Activated CD8-positive, alpha-beta memory T cell treated with anti-CD3 and anti-CD28 coated beads, Interleukin-2, amount 50 U/mL, for 48 hours (primary cell): ENCODE data around the gene NTN3.

Experiments
- DNase-seq: peaks from one replicate; pipeline ENCODE4 v3.0.0-alpha.2; 2020

The NTN3 gene

DNA sequence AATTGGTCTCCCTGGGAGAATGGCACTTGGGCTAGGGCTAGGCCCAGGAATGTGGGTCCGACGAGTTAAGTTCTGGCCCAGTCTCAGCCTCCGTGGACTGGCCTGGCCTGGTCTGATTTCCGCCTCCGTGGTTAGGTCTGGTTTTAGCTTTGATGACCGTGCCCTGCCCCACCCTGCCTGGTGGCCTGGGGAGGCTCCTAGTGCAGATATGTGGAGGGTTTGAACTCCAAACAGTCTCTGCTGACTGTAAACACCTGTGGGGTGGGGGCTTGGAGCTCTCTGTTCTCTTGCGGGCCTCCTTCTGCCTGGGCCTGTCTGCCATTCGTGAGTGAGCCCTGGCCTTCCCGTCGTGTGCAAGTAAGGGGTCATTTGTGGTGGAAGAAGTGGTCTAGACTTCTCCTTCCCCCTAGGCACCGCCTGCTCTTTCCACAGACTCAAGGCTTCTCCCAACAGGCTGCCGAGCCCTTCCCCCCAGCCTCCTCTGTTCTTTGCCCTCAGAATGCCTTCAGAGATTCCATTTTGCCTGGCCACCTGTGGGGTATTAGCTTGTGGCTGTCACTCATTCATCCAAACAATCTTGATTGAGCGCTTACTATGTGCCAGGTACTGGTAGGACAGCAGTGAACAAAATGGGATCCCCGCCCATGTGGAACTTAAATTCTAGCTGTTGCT, 44.2 kb downstream of the NTN3 start:
- no peak for DNase-seq

GRCh38 chr16:2516391-2517240, 45.5 kb downstream of the NTN3 start:
- no peak for DNase-seq

- DNase-seq, result no peak
Measured at GRCh38 chr16:2517954-2518605, 47.0 kb downstream of the NTN3 start.

DNA sequence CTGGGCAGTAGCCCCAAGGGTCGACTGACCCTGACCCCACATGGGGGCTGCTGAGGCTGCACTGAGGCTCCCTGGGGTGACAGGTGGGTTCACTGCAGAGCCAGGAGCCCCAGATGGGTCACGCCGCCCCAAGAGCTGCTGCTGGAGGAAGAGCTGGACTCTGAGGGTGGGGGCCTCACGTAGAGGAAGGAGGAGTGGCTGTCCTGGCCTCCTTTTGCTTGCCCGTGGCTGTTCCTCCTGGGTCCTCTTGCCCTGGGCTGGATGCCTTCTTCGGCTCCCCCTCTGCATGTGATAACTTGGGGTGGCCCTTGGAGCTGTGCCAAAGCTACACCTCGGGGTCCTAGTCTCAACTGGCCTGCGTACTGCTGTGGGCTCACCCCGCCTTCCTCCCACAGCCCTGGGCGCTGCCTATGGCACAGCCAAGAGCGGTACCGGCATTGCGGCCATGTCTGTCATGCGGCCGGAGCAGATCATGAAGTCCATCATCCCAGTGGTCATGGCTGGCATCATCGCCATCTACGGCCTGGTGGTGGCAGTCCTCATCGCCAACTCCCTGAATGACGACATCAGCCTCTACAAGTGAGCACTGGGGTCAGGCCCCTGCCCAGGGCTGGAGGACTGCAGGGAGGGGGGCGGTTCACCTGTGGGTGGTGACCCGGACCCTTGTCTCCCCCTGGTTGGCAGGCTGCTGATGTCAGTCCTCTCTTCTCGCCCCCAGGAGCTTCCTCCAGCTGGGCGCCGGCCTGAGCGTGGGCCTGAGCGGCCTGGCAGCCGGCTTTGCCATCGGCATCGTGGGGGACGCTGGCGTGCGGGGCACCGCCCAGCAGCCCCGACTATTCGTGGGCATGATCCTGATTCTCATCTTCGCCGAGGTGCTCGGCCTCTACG, 48.0 kb downstream of the NTN3 start:
- DNase-seq, result no peak

GRCh38 chr16:2519711-2520080, 48.6 kb downstream of the NTN3 start:
- DNase-seq, result no peak

DNA sequence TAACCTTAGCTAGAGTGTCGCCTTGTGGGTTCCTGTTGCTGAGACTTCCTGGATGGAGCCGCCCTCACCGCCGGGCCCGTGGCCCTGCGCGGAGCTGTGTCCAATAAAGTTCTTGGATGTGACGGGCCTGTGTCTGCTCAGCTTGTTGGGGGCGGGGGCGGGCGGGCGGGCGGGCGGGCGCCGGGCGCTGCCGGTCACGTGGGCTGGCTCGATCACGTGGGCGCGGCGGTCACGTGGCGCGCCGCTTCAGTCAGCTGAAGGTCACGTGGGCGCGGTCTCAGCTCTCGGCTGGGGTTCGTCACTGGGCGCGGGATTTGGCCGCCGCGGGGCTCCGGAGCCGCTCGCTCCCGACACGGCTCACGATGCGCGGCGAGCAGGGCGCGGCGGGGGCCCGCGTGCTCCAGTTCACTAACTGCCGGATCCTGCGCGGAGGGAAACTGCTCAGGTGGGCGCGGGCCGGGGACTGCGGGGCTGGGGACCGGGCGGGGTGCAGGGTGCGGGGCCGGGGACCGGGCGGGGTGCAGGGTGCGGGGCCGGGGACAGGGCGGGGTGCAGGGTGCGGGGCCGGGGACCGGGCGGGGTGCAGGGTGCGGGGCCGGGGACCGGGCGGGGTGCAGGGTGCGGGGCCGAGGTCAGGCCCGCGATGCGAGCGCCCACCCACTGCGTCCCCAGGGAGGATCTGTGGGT, 49.1 kb downstream of the NTN3 start, which contains the start of gene AMDHD2:
Gene AMDHD2 (plus strand): TSS at position 275 of the 687 bp plus-strand sequence. CDS start 88 bp downstream, at position 363.
- DNase-seq, result peak; percentile 96

DNA sequence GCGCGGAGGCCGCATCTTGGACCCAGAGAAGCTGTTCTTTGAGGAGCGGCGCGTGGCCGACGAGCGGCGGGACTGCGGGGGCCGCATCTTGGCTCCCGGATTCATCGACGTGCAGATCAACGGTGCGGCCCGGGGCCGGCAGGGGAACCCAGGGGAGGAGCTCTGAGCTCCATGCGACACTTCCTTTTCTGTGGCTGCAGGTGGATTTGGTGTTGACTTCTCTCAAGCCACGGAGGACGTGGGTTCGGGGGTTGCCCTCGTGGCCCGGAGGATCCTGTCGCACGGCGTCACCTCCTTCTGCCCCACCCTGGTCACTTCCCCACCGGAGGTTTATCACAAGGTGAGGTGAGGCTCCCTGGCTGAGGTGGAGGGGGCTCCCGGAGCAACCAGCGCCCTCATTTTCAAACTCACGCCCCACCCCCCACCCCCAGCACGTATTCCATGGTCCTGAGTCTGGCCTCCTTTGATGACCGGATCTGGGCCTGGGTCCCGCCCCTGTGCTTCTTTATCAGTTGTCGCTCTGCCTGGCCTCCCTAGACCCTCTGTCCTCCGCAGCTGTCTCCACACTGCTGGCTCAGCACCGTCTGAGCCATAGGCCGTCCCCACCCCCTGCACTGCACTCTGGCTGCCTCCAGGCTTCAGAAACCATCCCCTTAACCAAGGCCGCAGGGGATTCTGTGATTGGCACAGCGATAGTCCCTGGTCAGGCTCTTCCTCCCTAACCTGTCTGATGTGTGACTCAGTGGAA, 49.9 kb downstream of the NTN3 start:
- peak; percentile 77 for DNase-seq
